ENCODE data around the gene MFSD11.
"Not testable (repeated sequence)": the region's sequence is repeated elsewhere in the genome, so short reads cannot be mapped to it uniquely, and the experiment has no call there.

Gene MFSD11

GRCh38 chr17:76695059-76695831 lies 42.7 kb upstream of the MFSD11 start:
- no peak overlapping the region for H3K4me3 ChIP-seq (ENCODE audit: low read depth, low read length)
- TF ChIP-seq CTCF (IDR thresholded peaks at IDR 0.05; ENCODE audit: insufficient read depth, low read length, missing control alignments), result no peak
- ChIA-PET CTCF (interaction anchor here (1.2 to 3.7 kb wide), 6 partner anchors 14 to 188 kb away, joined by 3 to 20 read pairs (median 4); no protein-coding TSS in a partner anchor), POLR2A (interaction anchor here (1.4 kb wide), 1 partner anchor 23 kb away, joined by 3 read pairs; no protein-coding TSS in a partner anchor)
- no peak for DNase-seq (ENCODE audit: low read depth, low spot score)

GRCh38 chr17:76696763-76697701 lies 40.9 kb upstream of the MFSD11 start:
- DNase-seq (ENCODE audit: low read depth, low spot score), result no peak
- TF ChIP-seq CTCF (IDR thresholded peaks at IDR 0.05; ENCODE audit: insufficient read depth, low read length, missing control alignments), result no peak
- no peak overlapping the region for H3K4me3 ChIP-seq (ENCODE audit: low read depth, low read length)
- CTCF ChIA-PET, result interaction anchor here (0.5 to 3.7 kb wide), 7 partner anchors 11 to 1457 kb away, joined by 3 to 20 read pairs (median 4); no protein-coding TSS in a partner anchor
- POLR2A ChIA-PET, result interaction anchor here (1.2 kb wide), 1 partner anchor 12 kb away, joined by 5 read pairs; no protein-coding TSS in a partner anchor

GRCh38 chr17:76697702-76698465 lies 40.0 kb upstream of the MFSD11 start:
- no peak for DNase-seq (ENCODE audit: low read depth, low spot score)
- CTCF ChIA-PET, result interaction anchor here (0.5 to 3.7 kb wide), 6 partner anchors 11 to 1458 kb away, joined by 3 to 20 read pairs (median 5); no protein-coding TSS in a partner anchor
- no peak for TF ChIP-seq CTCF (IDR thresholded peaks at IDR 0.05; ENCODE audit: insufficient read depth, low read length, missing control alignments)

GRCh38 chr17:76698466-76698977 lies 39.4 kb upstream of the MFSD11 start:
- not testable (repeated sequence) for H3K4me3 ChIP-seq (ENCODE audit: low read depth, low read length); DNase-seq (ENCODE audit: low read depth, low spot score)
- ChIA-PET CTCF (interaction anchor here (1.2 to 3.7 kb wide), 2 partner anchors 15 to 17 kb away, joined by 5 to 20 read pairs; no protein-coding TSS in a partner anchor), POLR2A (interaction anchor here (1.1 kb wide), 1 partner anchor 10 kb away, joined by 4 read pairs; no protein-coding TSS in a partner anchor)

More at GRCh38 chr17:76697702-76698465, 40.0 kb upstream of the MFSD11 start:
- POLR2A ChIA-PET, result interaction anchor here (1.1 to 1.2 kb wide), 2 partner anchors 11 to 12 kb away, joined by 4 to 5 read pairs; no protein-coding TSS in a partner anchor
- H3K4me3 ChIP-seq (ENCODE audit: low read depth, low read length), result no peak overlapping the region

- no peak for TF ChIP-seq CTCF (IDR thresholded peaks at IDR 0.05; ENCODE audit: insufficient read depth, low read length, missing control alignments)
- H3K4me3 ChIP-seq (ENCODE audit: low read depth, low read length), result peak overlapping the region; percentile 12
- no peak for DNase-seq (ENCODE audit: low read depth, low spot score)
- ChIA-PET POLR2A (interaction anchor here (1.9 kb wide), 1 partner anchor 9 kb away, joined by 8 read pairs; no protein-coding TSS in a partner anchor), CTCF (interaction anchor here (2.3 kb wide), 1 partner anchor 18 kb away, joined by 8 read pairs; no protein-coding TSS in a partner anchor)
Observed at GRCh38 chr17:76700270-76700616, 37.7 kb upstream of the MFSD11 start.
